GM18517 (cell line): ENCODE measurements around the gene PGF.
"Not testable (repeated sequence)": the region's sequence is repeated elsewhere in the genome, so short reads cannot be mapped to it uniquely, and the experiment has no call there.

Experiments used
- ATAC-seq: cut with Tn5 transposase; IDR thresholded peaks from one replicate; pipeline ENCODE4 v1.9.1; 2021; ENCODE audit warnings: mild to moderate bottlenecking, moderate library complexity; ENCODE audit not compliant: unreplicated experiment

Gene PGF

DNA sequence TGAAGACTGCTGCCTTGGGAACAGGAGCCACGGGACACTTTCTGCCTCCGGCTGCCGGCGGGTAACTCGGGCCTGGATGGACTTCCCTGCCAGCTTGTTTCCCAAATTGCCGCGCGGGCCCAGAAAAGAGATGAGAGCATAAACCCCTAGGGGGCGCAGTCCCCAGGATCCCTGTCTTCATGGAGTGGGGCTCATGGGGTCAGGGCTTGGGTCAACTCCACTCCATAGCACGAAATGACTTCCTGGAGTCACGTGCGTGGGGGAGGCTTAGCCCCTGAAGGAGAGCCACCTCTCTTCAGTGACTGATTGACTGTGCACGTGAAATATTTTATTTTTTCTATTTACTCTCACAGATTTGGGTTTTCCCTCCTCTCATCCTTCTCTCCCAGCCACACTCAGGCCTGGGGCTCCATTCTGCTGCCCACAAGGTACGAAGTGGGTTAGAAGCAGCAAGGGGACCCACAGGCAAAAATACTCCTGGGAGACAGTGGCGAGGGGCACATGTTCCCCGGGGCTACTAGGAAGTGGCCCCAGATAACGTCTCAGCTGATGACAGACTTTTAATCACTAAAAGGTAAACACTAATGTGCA is 10.0 kb downstream of the PGF start:
- ATAC-seq: no peak

DNA sequence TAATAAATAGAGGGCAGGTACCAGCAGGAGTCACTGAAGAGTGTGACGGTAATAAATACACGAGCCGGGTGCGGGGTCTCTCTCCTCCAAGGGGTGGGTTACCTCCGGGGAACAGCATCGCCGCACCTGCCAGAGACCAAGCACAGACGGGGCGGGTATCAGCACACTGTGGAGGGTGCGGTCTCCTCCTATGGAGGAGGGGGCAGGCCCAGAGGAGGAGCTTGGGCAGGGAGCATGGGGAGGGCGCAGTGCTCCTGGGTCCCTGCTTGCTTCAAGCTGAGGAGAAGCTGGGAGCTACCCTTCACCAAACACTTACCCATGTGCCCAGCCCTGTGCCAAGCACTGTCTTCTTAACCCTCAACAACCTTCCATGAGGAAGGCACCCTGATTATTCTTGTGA is 12.8 kb downstream of the PGF start:
- ATAC-seq: no peak

DNA sequence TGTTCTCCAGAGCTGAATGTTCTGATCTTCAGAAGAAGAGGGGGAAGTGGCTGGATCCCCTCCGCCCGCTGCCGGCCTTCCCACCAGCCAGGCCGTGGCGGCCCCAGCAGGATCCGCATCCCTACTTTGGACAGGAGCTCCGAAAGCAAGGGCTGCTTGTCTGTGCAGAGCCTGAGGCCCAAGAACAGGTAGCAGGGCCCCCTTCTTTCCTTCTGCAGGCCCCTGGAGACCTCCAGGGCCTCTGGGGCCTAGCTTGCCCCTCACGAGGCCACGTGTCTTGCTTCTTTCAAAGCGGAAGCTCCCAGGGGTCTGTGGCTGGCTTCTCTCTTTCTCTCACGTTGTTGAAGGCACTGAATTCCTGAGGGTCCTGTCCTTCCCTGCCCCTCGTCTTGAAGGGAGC is 13.2 kb downstream of the PGF start:
- ATAC-seq: no peak

DNA sequence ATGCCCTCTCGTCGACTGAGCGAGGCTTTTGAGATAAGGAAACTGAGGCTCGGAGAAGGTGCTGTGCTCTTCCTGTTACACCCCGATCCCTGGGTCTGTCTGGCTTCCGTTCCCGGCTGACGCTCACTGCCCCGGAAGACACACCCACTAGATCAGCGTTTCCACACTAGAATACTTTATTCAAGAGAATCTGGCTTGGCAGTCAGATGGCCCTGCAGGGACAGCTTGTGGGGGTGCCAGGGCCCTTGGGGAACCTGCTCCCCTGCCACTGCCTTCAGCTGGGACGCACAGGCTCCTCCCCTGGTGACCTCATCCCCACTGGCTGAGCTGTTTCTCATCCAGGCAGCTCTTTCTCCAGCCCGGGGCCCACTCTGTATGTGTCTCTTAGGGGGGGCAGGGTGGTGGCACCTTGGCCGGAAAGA is 13.7 kb downstream of the PGF start:
- ATAC-seq: no peak

DNA sequence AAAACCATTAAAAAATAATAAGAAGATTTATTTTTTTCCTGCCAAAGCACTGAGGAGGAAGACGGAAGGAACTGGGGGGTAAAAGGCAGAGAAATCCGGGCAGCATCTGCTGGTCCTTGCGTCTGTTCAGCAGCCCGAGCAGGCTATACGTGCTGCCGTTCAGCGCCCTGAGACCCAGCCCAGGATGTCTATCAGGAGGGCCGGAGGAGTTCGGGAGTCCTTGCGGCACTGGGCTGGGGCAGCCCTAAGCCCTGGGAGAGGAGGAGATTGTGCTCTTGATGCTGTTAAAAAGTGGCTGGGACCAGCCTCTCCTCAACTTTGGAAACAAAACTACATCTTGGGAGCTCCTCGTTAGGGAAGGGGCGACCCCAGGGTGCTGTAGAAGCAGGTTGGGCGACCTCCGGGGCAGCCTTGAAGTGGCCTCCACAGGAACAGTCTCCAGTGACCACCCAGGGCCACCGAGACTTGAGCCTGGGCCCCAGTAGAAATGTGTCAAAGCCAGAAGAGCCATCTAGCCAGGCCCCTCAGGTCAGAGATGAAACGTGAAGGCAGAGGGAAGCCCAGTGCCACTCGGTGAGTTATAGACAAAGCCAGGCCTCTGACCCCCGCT is 14.3 kb downstream of the PGF start:
- ATAC-seq: no peak

DNA sequence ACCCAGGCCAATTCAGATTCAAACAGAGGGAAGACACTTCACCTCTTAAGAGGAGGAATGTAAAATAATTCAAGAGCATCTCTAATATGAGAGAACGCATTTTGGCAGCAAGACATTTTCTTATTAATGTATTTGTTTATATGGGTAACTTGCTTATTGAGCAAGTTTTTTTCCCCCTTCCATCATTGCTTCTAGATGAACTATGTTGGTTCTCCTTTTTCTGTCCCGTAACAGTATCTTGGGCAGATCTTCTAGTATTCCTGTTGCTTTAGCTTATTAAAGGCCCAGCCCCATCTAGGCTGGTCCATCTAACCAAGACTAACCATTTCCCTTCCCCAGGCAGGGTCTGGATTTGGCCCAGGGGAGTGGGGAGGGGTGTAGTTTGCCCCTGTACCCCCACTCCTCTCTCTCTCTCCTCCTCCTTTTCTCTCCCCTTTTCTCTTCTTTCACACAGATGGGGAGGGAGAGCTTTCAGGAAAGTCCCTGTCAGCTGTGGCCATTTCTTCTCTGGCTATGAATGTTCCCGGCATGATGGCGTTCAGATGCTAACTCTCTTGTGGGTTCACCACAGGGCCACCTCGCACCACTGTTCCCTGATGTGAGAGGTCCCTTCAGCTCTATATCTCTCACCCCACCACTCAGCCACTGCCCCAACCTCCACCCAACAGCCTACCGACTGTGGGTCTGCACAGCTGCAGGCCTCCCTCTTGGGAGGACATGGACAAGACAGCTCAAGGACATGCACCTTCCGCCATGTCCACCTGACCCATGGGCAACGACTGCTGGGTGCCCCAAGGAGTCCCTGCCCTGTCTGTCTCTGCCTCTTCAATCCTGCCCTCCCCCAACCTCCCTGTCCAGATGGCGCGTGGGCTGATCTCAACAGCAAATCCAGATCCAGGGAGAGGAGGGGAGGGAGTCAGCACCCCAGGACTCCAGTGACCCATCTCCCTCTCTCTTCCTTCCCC is 16.6 kb downstream of the PGF start:
- ATAC-seq: no peak

DNA sequence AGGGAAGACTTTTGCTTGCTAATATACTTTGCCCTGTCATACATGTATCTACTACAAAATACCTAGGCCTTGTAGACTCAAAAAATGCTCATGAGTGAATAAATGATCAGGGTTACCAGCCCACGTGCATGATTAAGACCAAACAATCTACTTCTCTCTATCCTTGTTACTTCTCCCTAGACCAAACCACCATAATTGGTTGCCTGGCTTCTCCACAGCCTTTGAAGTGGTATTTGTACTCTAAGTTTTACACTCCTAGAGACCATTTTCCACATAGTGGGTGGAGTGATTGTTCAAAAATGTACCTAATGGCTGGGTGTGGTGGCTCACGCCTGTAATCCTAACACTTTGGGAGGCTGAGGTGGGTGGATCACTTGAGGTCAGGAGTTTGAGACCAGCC is 18.2 kb downstream of the PGF start:
- ATAC-seq: no peak

DNA sequence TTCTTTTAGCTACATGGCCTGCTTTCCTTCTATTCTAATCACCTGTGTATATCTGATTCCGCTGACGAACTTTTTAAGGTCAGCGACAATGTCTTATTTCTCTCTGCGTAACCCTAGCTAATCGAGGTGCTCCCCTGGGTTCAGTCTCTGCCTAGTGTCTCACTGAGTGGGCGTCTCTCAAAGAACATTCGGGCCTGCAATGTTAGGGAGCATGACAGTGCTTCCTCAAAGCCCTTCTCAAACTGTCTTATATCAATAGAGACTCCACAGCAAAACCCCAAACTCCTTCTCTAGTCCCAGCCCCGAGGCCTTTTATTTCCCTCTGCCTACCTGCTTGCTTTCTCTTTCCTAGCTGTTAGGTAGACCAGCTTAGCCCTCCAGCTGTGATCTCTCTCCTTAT is 18.7 kb downstream of the PGF start:
- no peak for ATAC-seq

DNA sequence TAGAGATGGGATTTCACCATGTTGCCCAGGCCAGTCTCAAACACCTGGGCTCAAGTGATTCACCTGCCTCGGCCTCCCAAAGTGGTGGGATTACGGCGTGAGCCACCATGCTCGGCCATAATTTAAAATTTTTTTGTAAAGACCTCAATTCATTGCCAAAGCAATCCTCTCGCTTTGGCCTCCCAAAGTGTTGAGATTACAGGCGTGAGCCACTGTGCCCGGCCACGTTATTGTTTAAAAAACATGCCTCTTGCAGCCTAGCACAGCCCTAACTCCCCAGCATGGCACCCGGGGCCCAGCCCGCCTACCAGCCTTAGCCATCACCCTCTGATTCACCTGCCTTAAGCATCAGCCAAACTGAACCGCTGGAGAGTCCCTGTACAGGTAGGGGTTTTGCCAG is 19.2 kb downstream of the PGF start:
- ATAC-seq: no peak

DNA sequence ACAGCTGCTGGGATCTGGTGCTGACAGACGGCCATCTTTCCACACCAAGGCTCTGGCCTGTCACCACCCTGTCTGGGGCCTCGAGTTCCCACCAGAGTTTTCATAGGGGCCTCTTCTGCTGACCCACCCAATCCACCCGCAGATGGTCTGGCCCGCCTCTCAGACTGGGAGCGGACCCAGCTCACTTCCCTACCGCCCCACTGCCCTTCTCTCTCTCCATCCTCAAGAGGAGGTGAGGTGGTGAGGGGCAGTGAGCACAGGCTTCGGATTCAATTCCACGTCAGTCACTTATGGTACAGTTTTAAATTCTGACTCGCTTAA is 20.1 kb downstream of the PGF start:
- no peak for ATAC-seq

DNA sequence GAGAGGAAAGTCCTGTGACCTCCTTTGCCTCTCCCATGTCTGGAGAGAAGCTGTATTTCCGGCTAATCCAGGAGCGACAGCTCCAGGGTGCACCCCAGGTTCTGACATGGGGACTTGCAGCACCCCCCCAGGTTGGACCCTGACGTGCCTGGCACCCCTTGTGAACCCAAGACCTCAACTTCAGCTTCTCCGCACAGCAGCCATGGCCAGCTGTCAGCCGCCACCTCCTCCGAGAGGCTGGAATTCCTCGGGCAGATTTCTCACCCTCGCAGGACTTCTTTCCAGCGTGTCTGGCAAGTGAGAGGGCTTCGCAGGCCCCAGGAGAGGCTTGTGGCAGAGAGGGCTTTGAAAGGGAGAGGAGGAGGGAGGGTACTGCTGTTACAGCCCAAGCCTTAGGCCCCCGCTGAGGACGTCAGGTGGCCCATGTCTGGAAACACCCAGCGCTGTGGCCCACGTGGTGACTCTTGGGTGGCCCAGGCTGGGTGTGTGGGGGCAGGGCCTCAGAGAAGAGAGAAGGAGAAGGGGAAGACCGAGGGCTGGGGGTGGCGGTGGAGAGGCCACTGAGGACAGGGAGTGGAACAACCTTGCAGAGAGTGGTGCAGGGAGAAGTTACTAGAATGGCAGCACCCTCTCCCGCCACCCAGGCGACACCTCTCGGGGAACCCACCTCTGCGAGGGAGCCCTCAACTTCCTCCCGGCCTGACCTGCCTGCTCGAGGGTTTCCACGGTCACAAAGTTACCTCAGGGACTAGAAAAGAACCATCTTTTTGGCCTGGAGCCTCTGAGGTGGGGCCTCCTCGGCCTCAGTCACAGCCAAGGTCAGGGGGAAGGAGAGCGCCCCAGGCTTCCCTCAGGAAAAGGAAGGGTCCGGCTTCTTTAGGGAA is 20.7 kb downstream of the PGF start:
- ATAC-seq: no peak

DNA sequence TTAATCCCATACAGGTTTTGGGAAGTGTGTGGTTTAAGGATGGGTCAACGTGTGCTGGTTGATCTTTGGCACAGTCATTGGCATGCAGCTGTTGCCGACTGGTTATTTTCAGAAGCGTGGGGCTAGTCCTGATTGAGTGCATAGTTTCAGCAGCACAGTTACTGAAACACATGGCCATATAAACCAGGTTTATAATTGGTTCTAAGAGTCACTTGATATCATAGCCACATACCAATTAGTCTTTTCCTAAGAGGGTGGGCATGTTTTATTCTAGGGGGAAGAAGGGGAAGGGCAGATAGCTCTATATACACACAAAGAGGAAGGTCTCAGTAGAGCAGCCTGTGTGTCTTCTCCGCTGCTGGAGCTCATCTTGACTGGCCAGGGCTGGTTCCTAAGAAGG is 21.4 kb downstream of the PGF start:
- ATAC-seq: no peak

DNA sequence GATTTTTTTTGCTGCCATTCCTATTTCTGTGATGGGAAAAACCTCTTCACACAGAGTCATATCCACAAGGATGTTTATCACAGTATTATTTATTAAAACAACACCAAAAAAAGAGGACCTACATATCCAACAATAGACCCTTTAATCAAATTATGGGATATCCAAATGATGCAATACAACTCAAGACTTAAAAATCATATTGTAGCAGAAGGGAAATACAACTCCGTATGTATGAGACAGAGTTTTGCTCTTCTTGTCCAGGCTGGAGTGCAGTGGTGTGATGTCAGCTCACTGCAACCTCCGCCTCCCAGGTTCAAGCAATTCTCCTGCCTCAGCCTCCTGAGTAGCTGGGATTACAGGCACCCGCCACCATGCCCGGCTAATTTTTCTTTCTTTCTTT is 22.5 kb downstream of the PGF start:
- ATAC-seq: not testable (repeated sequence)

DNA sequence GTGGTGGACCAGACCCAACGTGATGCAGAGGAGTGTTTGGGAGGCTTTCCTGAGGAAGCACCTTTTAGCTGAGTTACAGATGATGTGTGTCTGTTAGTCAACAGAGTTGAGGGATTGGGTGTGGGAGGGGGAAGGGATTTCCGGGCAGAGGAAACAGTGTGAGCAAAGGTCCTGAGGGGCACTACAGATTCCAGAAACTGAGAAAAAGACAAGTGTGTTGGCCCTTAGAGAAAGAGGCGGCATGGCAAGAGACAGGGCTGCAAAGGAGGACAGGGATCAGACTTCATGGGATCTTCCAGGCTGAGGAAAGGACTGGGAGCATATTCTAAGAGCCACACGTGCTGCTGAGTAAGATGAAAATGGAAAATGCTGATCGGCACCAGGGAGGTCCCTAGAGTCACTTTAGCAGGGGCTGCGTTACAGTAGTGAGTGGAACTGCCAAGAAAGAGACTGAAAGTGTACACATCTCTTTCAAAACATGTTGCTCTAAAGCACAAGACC is 22.9 kb downstream of the PGF start:
- ATAC-seq: no peak

DNA sequence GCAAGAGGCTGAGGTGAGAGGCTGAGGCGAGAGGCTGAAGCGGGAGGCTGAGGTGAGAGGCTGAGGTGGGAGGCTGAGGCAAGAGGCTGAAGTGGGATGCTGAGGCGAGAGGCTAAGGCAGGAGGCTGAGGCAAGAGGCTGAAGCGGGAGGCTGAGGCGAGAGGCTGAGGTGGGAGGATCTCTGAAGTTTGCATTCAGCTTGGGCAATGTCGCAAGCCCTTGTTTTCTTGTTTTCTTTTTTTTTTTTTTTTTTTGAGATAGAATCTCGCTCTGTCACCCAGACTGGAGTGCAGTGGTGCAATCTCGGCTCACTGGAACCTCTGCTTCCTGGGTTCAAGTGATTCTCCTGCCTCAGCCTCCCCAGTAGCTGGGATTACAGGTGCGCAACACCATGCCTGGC is 23.7 kb downstream of the PGF start:
- ATAC-seq: not testable (repeated sequence)

DNA sequence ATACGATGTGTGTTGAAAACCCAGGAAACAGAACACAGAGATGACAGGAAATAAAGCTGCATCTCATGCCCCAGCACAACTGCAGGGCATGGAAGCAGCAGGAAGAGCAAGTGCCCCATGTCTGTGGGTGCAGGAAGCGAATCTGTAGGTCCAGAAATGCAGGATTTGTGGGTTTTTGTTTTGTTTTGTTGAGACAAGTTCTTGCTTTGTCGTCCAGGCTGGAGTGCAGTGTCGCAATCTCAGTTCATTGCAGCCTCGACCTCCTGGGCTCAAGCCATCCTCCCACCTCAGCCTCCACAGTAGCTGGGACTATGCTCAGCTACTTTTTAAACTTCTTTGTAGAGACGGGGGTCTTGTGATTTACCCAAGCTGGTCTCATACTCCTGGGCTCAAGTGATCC is 26.2 kb downstream of the PGF start:
- no peak for ATAC-seq

DNA sequence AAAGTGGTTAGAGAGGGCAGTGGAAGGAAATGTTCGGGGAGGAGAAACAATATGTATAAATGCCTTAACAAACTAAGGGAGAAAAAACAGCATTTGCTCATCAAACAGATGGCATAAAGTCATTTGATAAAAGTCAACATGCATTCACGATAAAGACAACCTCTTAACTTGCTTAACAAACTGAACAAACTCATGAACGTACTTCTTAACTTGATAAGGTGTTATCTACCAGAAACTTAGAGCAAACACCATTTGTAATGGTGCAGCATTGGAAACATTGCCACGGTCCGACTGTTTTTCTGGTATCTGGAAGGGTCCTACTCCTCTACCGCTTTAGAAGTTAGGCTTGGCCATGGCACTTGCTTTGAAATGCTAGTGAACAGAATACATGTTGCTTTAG is 28.2 kb downstream of the PGF start:
- ATAC-seq: no peak

DNA sequence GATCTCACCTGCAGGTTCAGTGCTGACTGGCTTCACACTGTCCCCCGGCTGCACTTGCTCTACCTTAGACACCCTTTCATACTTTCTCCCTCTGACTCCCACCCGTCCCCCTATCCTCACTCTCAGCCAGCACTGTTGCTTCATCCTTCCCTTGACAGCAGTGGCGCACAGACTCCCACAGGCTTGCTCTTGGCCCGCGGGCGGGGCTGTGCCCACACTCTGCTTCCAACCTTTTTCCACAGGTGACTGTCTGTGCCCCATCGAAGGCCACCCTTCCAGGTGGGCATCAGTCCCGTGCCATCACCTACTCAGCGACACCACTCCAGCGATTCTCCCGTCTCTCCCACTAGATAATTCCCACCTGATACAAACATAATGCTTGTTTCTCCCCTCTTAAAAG is 31.3 kb downstream of the PGF start:
- no peak for ATAC-seq

DNA sequence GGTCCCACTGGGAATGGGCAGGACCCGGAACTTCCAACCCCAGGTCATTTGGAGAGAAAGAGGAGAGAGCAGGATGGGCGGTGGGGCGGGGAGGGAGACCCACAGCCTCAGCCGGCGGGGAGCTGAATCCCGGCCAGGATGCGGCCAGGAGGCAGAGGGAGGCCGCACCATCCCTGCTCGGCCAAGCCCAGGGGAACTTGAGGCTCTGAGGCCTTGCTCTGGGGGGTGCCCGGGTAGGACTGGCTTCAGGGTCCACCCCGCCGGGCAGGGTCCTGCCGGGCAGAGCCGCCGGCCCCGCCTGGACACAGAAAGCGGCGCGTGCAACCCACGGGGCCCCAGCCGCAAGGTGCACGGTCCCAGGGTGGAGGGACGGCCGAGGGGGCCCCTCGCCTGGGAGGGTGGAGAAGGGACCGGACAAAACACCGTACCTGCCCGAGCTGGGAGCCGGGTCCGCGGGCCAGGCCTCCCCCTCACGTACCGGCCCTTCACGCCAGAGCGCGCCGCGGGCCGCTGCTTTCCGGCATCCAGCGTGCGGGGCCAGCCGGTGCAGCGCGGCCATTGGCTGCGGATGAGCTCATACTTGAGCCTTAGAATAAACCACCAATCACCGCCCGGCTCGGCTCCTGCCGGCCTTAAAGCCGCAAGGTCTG is 32.5 kb downstream of the PGF start, which contains the start of gene RPS6KL1:
Gene RPS6KL1 (minus strand): TSS at position 509 of the 650 bp plus-strand sequence. CDS start 1,719 bp downstream, outside the sequence.
- peak; percentile 94 for ATAC-seq

DNA sequence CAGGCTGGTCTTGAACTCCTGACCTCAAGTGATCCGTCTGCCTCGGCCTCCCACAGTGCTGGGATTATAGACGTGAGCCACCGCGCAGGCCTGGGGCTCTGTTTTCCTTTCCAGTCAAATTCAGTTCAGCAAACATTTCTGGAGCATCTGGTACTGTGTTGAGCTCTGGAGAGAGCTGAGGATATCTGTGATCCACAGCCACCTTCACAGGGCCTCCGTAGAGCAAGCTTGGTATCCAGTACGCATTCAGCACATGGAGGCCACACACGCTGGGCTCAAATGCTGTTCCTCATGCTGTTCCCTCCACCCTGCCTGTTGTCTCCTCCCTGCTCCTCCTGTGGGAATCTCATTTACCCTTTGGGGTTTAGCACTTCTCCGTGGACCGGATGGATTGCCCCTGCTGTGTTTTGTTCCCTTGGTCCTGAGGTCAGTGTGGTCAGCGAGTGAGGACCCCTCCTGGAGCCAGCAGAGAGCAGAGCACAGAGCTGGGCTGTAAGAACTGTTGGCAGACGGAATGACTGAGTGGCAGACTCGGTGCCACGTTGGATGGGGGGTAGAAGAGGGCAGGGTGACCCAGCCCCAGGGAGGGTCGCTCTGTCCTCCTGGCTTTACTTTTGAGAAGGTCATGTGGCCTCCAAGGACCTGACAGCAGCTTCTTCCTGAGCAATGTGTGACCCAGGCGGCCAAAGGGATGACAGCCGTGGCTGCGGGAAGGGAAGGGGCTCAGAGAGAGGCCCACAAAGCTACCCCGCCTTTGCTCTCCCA is 33.2 kb downstream of the PGF start:
- ATAC-seq: no peak
